ENCODE data around the gene SFMBT1.

- TF ChIP-seq FOSL1 (IDR thresholded peaks at IDR 0.05; ENCODE audit: low read depth) = no peak
- TF ChIP-seq JUND (IDR thresholded peaks at IDR 0.05) = no peak
- TF ChIP-seq, protein P1, sequence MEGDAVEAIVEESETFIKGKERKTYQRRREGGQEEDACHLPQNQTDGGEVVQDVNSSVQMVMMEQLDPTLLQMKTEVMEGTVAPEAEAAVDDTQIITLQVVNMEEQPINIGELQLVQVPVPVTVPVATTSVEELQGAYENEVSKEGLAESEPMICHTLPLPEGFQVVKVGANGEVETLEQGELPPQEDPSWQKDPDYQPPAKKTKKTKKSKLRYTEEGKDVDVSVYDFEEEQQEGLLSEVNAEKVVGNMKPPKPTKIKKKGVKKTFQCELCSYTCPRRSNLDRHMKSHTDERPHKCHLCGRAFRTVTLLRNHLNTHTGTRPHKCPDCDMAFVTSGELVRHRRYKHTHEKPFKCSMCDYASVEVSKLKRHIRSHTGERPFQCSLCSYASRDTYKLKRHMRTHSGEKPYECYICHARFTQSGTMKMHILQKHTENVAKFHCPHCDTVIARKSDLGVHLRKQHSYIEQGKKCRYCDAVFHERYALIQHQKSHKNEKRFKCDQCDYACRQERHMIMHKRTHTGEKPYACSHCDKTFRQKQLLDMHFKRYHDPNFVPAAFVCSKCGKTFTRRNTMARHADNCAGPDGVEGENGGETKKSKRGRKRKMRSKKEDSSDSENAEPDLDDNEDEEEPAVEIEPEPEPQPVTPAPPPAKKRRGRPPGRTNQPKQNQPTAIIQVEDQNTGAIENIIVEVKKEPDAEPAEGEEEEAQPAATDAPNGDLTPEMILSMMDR (IDR thresholded peaks at IDR 0.05 in 2 of 3, conservative IDR thresholded peaks at IDR 0.05 in 1 of 3; ENCODE audit: borderline replicate concordance in 1 of 3, insufficient read depth in 1 of 3, low read depth in 2 of 3, low read length in 2 of 3) = no peak
- TF ChIP-seq EZH2 (IDR thresholded peaks at IDR 0.05) = no peak
- TF ChIP-seq POLR2A (IDR thresholded peaks at IDR 0.05; ENCODE audit: borderline replicate concordance, extremely low read depth, insufficient read depth, insufficient read length) = no peak
- no peak for TF ChIP-seq RAD21 (IDR thresholded peaks at IDR 0.05; ENCODE audit: low read depth)
- no peak for TF ChIP-seq EZH2phosphoT487 (IDR thresholded peaks at IDR 0.05; ENCODE audit: borderline replicate concordance)
- TF ChIP-seq YY1 (IDR thresholded peaks at IDR 0.05; ENCODE audit: extremely low read depth, insufficient replicate concordance, low read depth, low read length) = no peak
- no peak for TF ChIP-seq POLR2AphosphoS5 (IDR thresholded peaks at IDR 0.05; ENCODE audit: low read depth, low read length)
- no peak for TF ChIP-seq CEBPB (IDR thresholded peaks at IDR 0.05; ENCODE audit: low read depth)
- no peak for TF ChIP-seq MAX (IDR thresholded peaks at IDR 0.05)
- TF ChIP-seq SP1 (IDR thresholded peaks at IDR 0.05; ENCODE audit: low read depth) = no peak
- no peak for TF ChIP-seq SRF (IDR thresholded peaks at IDR 0.05; ENCODE audit: low read depth)
Measured at GRCh38 chr3:53062905-53063304, 17.0 kb upstream of the SFMBT1 start.
